ENCODE data around the gene HGF. TPM values are rescaled to one million over a fixed set of nuclear protein-coding genes. Genes with fewer than 3 reads are reported as not detected.

The HGF gene
- total RNA-seq, 2 donors from 2014 or later = 12.6 to 35.7 TPM

DNA sequence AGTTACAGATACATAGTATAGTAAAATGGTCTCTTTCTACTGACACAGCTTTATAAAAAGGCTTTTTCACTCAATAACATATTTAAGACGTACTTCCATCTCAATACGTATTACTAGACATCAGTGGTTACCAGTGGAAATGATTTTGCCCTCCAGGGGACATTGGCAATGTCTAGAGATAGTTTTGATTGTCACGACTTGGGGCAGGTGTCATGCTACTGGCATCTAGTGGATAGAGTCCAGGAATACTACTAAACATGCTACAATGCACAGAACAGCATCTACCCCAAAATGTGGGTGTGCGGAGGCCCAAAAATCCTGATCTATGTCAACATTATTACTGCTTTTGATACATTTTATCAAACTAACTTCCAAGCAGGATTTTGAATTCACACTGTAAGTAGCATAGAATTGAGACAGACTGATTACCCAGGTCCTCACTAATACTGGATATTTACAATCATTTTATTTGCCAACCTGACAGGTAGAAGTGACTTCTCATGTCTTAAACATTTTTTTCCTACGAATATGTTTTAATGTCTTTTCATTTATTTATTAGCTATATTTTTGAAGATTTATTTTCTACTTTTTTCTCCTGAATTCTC lies 53.8 kb downstream of the HGF start:
- Histone ChIP-seq H3K4me1 (ENCODE audit: control insufficient read depth in 1 of 2, low read depth in 2 of 2) (no peaks in the 10 kb centered on the region), H3K36me3 (no peaks in the 10 kb centered on the region), H3K9me3 (no peaks in the 10 kb centered on the region), H3K4me3 (no peak overlapping the region), H3K27me3 (replicated peaks; ENCODE audit: insufficient read depth) (no peaks in the 10 kb centered on the region), H3K27ac (no peak overlapping the region)
- TF ChIP-seq, protein P1, sequence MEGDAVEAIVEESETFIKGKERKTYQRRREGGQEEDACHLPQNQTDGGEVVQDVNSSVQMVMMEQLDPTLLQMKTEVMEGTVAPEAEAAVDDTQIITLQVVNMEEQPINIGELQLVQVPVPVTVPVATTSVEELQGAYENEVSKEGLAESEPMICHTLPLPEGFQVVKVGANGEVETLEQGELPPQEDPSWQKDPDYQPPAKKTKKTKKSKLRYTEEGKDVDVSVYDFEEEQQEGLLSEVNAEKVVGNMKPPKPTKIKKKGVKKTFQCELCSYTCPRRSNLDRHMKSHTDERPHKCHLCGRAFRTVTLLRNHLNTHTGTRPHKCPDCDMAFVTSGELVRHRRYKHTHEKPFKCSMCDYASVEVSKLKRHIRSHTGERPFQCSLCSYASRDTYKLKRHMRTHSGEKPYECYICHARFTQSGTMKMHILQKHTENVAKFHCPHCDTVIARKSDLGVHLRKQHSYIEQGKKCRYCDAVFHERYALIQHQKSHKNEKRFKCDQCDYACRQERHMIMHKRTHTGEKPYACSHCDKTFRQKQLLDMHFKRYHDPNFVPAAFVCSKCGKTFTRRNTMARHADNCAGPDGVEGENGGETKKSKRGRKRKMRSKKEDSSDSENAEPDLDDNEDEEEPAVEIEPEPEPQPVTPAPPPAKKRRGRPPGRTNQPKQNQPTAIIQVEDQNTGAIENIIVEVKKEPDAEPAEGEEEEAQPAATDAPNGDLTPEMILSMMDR (IDR thresholded peaks at IDR 0.05) = peak; percentile 41
- ATAC-seq (ENCODE audit: insufficient number of reproducible peaks, low FRiP score, low read depth) = no peak
- no peak for DNase-seq (ENCODE audit: low spot score)

DNA sequence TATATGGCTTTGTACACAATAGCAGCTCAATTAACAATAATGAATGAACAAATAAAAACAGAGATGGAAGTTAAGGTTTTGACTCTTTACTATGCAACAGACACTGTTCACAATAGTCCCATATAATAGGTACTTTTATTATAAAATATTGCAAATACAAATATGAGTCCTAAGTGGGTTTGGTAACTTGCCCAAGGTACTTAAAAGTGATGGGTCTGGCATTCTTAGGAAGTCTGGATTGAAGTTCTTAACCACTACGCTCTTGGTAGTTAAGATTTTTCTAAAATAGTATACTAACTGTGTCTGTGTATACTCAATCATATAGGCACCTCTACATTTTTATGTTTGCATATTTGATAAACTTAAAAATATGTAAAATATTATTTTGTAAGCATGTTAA lies 55.5 kb downstream of the HGF start:
- no peak overlapping the region for H3K27ac ChIP-seq
- ATAC-seq (ENCODE audit: insufficient number of reproducible peaks, low FRiP score, low read depth) (no peak), DNase-seq (ENCODE audit: low spot score) (no peak)
- TF ChIP-seq, protein P1 (IDR thresholded peaks at IDR 0.05) = no peak
- H3K27me3 ChIP-seq (replicated peaks; ENCODE audit: insufficient read depth) = no peaks in the 10 kb centered on the region
- no peaks in the 10 kb centered on the region for H3K36me3 ChIP-seq
- H3K9me3 ChIP-seq = no peaks in the 10 kb centered on the region
- no peaks in the 10 kb centered on the region for H3K4me1 ChIP-seq (ENCODE audit: control insufficient read depth in 1 of 2, low read depth in 2 of 2)
- H3K4me3 ChIP-seq = no peak overlapping the region

DNA sequence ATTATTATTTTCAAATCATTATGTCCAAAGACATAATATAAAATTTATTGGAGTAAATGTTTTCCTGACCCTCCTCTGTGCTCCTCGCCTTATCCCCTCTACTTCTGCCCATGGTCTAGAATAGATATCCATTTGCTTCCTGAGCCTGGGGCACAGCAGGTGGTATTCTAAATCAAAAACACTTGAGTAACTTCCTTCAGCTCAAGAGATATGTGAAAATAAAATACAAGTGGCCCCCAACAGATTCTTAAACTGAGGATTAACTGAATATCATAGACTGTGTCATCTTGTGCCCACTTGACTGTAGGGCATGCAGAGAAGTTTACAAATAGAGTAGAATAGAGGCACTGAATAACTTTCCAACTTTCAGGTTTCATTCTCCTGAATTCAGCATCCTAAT lies 59.1 kb downstream of the HGF start:
- TF ChIP-seq, protein P1 (IDR thresholded peaks at IDR 0.05) = no peak
- Histone ChIP-seq H3K9me3 (no peaks in the 10 kb centered on the region), H3K27ac (no peak overlapping the region), H3K27me3 (replicated peaks; ENCODE audit: insufficient read depth) (no peaks in the 10 kb centered on the region), H3K36me3 (no peaks in the 10 kb centered on the region), H3K4me1 (ENCODE audit: control insufficient read depth in 1 of 2, low read depth in 2 of 2) (no peaks in the 10 kb centered on the region), H3K4me3 (no peak overlapping the region)
- DNase-seq (ENCODE audit: low spot score) (no peak), ATAC-seq (ENCODE audit: insufficient number of reproducible peaks, low FRiP score, low read depth) (no peak)

DNA sequence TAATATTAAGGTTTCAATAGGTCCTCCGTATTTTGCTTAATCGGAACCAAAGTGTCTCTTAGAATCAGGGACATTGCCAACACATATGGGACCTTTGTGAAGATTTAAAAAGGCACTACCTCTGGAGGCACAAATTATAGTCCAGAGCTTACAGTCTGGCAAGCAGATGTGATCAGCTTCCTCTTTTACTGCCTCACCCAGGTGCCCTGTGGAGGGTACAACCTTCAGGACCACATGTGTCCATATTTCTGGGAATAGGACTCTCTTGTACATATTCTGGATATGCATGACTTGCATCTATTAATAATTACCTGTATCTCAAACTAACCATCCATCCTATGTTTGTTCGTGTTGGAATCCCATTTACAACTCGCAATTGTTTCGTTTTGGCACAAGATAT lies 60.0 kb downstream of the HGF start:
- Histone ChIP-seq H3K36me3 (no peaks in the 10 kb centered on the region), H3K4me3 (no peak overlapping the region), H3K27ac (no peak overlapping the region), H3K27me3 (replicated peaks; ENCODE audit: insufficient read depth) (no peaks in the 10 kb centered on the region), H3K4me1 (ENCODE audit: control insufficient read depth in 1 of 2, low read depth in 2 of 2) (no peaks in the 10 kb centered on the region), H3K9me3 (no peaks in the 10 kb centered on the region)
- DNase-seq (ENCODE audit: low spot score) = no peak
- TF ChIP-seq, protein P1 (IDR thresholded peaks at IDR 0.05) = no peak
- ATAC-seq (ENCODE audit: insufficient number of reproducible peaks, low FRiP score, low read depth) = no peak

DNA sequence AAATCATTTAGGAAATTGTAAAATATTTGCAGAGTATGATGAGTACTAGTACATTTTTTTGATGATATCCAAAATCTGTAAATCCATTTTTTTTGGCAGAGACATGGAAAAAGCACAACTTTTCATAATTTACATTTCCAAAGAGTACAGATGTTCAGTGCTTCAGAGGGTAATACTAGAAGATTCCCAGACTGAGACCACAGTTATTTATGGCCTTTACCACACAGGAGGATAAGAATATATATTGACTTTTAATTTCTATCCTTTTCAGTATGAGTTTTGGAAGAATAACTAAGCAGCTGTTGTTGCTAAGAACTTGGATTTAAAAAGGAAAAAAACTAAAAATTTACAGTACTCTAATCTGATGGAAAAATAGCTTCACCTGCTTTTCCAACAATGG lies 61.9 kb downstream of the HGF start:
- Histone ChIP-seq H3K27me3 (replicated peaks; ENCODE audit: insufficient read depth) (no peaks in the 10 kb centered on the region), H3K27ac (no peak overlapping the region), H3K36me3 (no peaks in the 10 kb centered on the region), H3K9me3 (no peaks in the 10 kb centered on the region), H3K4me3 (no peak overlapping the region), H3K4me1 (ENCODE audit: control insufficient read depth in 1 of 2, low read depth in 2 of 2) (no peaks in the 10 kb centered on the region)
- ATAC-seq (ENCODE audit: insufficient number of reproducible peaks, low FRiP score, low read depth) (no peak), DNase-seq (ENCODE audit: low spot score) (no peak)
- TF ChIP-seq, protein P1 (IDR thresholded peaks at IDR 0.05) = no peak
